T-helper 9 cell (primary cell): ENCODE results near the gene RTN4RL1.

Experiments used
- DNase-seq: peaks from one replicate; pipeline ENCODE4 v3.0.0-alpha.2; 2020

RTN4RL1 gene

GRCh38 chr17:2059547-2060384 is 34.6 kb upstream of the RTN4RL1 start:
- no peak for DNase-seq

DNA sequence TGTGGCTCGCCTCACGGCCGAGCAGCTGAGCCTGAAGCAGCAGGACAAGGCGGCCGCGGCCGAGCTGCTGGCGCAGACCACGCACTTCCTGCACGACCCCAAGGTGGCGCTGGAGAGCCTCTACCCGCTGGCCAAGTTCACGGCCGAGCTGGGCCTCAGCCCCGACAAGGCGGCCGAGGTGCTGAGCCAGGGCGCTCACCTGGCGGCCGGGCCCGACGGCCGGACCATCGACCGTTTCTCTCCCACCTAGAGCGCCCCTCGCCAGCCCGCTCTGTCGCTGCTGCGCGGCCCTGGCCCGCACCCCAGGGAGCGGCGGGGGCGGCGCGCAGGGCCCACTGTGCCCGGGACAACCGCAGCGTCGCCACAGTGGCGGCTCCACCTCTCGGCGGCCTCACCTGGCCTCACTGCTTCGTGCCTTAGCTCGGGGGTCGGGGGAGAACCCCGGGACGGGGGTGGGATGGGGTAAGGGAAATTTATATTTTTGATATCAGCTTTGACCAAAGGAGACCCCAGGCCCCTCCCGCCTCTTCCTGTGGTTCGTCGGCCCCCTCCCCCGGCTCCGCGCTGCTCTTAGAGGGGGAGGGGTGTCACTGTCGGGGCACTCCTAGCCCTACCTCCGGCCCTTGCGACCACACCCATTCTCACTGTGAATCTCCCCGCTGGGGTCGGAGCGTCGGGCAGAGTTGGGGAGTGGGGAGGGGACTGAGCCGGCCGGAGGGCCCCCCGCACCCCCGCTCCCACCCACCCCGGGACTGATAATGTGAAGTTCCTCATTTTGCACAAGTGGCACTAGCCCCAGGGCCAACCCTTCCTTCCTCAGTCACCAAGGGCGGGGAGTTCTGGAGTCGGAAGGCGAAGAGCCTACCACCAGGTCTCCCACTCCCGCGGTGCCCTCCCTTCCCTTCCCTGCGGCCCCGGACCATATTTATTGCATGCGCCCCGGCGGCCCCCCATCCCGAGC is 33.7 kb upstream of the RTN4RL1 start:
- DNase-seq, result peak; percentile 64

- DNase-seq, result no peak
These were observed 32.8 kb upstream of the RTN4RL1 start for GRCh38 chr17:2057760-2058585.

DNA sequence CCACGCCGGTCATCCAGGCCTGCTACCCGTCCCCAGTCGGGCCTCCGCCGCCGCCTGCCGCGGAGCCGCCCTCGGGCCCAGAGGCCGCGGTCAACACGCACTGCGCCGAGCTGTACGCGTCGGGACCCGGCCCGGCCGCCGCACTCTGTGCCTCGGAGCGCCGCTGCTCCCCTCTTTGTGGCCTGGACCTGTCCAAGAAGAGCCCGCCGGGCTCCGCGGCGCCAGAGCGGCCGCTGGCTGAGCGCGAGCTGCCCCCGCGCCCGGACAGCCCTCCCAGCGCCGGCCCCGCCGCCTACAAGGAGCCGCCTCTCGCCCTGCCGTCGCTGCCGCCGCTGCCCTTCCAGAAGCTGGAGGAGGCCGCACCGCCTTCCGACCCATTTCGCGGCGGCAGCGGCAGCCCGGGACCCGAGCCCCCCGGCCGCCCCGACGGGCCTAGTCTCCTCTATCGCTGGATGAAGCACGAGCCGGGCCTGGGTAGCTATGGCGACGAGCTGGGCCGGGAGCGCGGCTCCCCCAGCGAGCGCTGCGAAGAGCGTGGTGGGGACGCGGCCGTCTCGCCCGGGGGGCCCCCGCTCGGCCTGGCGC is 32.1 kb upstream of the RTN4RL1 start:
- no peak for DNase-seq

GRCh38 chr17:2056206-2057174 is 31.4 kb upstream of the RTN4RL1 start:
- DNase-seq, result peak; percentile 34

GRCh38 chr17:2055292-2056205 is 30.4 kb upstream of the RTN4RL1 start:
- no peak for DNase-seq

- DNase-seq, result peak; percentile 71
These were observed 29.6 kb upstream of the RTN4RL1 start, which contains the start of gene HIC1 for GRCh38 chr17:2054512-2055291. HIC1 (plus strand) TSS chr17:2055103; CDS start chr17:2056691, 1,588 bp downstream.

DNA sequence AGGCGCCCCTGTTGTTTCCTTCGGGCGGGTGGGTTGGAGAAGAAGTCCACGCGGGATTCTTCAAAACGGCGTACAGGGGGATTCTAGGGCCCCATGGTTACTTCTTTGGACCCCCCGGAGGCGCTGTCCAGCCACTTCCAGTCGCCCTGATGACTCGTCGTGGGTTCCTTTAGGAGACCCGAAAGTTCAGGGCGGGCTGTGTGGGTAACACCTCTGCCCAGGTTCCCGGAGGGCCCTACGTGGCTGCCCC is 29.1 kb upstream of the RTN4RL1 start:
- DNase-seq, result no peak

GRCh38 chr17:2053380-2054261 is 28.5 kb upstream of the RTN4RL1 start:
- peak; percentile 74 for DNase-seq

GRCh38 chr17:2051933-2052559 is 26.9 kb upstream of the RTN4RL1 start:
- no peak for DNase-seq

- DNase-seq, result no peak
These were observed 26.2 kb upstream of the RTN4RL1 start for GRCh38 chr17:2051061-2051932.

DNA sequence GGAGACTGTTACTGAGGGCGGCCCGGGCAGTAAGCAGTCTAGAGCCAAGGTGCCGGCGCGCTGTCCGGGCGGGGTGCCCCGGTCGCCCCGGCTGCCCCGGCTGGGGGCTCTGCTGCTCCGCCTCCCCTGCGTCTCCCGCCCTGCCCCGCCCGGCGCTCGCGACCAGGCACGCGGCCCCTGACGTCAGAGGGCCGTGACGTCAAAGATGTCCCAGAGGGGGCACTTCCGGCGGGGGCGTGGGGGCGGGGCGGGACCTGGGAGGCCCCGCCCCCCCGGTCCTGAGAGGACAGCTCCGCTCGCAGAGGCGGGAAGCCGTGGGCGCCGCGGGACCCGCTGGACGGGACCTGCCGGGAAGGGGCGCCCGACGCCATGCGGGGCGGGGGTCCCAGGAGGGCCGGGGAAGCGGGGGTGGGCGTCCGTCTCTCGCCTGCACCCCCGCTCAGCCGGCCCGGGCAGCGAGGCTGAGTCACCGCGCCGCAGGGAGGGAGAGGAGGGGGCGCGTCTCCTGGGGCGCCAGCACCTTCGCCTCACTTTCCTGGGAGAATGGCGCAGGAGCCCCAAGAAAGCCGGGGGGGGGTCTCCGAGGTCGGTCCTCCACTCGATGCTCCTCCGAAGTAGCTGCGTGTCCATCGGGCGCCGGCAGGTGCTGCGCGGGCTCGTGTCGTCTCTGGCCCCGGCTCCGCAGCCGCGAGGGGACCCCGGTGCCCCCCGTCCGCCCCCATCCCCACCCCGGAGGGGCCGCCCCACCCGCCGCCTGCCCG is 25.3 kb upstream of the RTN4RL1 start:
- peak; percentile 75 for DNase-seq

DNA sequence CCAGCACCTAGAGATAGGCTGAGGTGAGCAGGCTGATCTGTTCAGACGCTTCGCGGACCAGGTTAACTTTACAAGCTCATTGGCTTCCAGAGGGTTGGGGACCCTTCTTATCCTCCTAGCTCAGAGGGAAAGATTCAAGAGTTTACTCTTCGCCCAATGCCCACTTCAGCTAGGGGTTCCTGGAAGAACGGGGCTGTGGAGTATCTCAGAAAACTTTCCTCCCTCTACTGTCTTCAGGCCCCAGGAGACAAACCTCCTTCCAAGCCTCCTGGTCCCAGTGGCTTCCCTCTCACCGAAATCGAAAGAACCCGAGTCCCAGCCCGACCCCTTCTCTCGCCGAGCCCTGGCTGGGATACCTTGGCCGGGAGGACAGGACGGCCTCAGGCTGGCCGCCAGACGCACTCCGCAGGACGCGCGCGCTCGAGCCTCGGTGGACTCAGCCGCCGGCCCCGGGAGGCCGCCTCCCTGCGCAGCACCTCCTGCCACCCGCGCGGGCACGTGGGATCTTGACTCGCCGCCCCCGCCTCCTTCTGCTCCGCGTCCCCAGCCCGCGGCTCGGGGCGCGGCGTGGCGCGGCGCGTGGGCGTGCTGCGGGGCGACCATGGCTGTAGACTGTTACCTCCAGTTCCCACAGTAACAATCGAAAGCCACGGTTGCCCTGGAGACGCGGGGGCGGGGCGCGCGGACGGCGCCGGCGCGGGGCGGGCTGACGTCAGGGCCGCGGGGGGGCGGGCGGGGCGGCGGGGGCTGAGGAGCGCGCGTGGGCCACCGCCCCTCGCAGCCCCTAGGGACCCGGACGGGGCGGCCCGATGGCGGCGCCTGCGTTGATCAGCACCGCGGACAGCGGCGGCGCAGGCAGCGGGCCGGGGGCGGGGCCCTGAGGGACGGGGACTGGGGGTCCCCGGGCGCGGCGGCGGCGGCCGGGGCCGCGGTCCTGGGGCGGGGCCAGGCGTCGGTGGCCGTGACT is 24.5 kb upstream of the RTN4RL1 start:
- DNase-seq, result peak; percentile 88

- DNase-seq, result no peak
These were observed 23.7 kb upstream of the RTN4RL1 start for GRCh38 chr17:2048805-2049204.

DNA sequence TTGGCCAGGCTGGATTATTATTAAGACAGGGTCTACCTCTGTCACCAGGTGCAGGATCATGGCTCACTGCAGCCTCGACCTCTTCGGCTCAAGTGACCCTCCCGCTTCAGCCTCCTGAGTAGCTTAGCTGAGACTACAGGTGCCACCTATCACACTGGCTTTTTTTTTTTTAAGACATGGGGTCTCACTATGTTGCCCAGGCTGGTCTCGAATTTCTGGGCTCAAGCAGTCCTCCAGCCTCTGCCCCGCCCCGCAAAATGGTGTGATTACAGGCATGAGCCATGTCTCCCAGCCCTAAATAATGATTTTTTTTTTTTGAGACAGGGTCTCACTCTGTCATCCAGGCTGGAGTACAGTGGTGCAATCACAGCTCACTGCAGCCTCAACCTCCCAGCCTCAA is 22.5 kb upstream of the RTN4RL1 start:
- no peak for DNase-seq
